Measurements from ENCODE around the gene NEIL3.

NEIL3 gene

DNA sequence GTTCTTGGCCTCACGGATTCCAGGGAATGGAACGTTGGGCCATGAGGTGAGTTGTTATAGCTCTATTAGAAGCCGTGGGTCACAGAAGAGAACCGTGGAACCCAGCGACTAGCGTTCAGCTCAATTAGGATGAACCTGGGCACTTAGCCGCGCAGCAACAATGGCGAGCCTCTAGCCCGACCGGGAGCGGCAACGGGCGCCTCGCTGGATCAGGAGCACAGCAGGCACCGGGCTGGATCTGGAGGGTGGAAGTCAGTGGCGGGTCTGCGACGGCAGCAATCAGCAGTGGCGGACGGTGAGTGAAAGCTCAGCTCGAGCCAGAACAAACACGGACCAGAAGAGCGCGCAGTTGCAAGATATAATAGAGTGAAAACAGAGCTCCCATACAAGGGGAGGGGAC lies 98.3 kb downstream of the NEIL3 start:
- Histone ChIP-seq H3K27me3 (ENCODE audit: insufficient read depth, low read depth) (no peaks in the 10 kb centered on the region; the same call in 1 of the 2 replicates), H3K27ac (no peak overlapping the region), H3K4me3 (IDR thresholded peaks at IDR 0.05; ENCODE audit: insufficient read depth, low read depth, low read length) (no peak overlapping the region), H4K20me1 (ENCODE audit: insufficient read depth) (no peaks in the 10 kb centered on the region), H3K4me1 (ENCODE audit: low read depth, poor library complexity, severe bottlenecking) (no peaks in the 10 kb centered on the region), H3K4me2 (no peak overlapping the region), H3K36me3 (ENCODE audit: insufficient read depth) (no peaks in the 10 kb centered on the region), H3K79me2 (ENCODE audit: insufficient read depth, low read depth) (no peaks in the 10 kb centered on the region), H2AFZ (ENCODE audit: low read depth) (no peak overlapping the region), H3K9ac (no peak overlapping the region)
- TF ChIP-seq, protein P1, sequence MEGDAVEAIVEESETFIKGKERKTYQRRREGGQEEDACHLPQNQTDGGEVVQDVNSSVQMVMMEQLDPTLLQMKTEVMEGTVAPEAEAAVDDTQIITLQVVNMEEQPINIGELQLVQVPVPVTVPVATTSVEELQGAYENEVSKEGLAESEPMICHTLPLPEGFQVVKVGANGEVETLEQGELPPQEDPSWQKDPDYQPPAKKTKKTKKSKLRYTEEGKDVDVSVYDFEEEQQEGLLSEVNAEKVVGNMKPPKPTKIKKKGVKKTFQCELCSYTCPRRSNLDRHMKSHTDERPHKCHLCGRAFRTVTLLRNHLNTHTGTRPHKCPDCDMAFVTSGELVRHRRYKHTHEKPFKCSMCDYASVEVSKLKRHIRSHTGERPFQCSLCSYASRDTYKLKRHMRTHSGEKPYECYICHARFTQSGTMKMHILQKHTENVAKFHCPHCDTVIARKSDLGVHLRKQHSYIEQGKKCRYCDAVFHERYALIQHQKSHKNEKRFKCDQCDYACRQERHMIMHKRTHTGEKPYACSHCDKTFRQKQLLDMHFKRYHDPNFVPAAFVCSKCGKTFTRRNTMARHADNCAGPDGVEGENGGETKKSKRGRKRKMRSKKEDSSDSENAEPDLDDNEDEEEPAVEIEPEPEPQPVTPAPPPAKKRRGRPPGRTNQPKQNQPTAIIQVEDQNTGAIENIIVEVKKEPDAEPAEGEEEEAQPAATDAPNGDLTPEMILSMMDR (conservative IDR thresholded peaks at IDR 0.05; ENCODE audit: low read depth, low read length) = no peak

DNA sequence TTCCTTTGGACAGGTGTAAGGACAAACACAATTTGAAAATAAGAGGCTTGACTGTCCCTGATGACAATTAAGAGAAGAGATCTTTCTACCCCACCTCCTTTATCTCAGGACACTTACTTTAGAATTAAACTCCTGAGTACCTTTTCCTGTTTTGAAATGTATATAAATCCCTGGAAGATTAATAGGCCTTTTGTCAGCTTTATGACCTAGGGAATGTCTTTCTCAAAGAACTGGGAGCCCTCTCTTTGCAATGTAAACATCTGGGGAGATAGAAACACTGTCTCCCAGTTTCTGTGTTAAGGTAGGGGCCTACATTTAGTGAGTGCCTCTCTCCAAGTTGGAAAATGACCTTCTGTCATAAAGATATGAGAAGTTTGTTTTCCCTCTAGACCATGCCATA lies 100.9 kb downstream of the NEIL3 start:
- Histone ChIP-seq H3K79me2 (ENCODE audit: insufficient read depth, low read depth) (no peaks in the 10 kb centered on the region), H3K36me3 (ENCODE audit: insufficient read depth) (no peaks in the 10 kb centered on the region), H3K27ac (no peak overlapping the region), H2AFZ (ENCODE audit: low read depth) (no peak overlapping the region), H3K4me3 (IDR thresholded peaks at IDR 0.05; ENCODE audit: insufficient read depth, low read depth, low read length) (no peak overlapping the region), H3K4me2 (no peak overlapping the region), H3K9ac (no peak overlapping the region), H3K4me1 (ENCODE audit: low read depth, poor library complexity, severe bottlenecking) (no peaks in the 10 kb centered on the region), H4K20me1 (ENCODE audit: insufficient read depth) (no peaks in the 10 kb centered on the region), H3K27me3 (ENCODE audit: insufficient read depth, low read depth) (no peaks in the 10 kb centered on the region; the same call in 1 of the 2 replicates)
- TF ChIP-seq, protein P1 (conservative IDR thresholded peaks at IDR 0.05; ENCODE audit: low read depth, low read length) = no peak

DNA sequence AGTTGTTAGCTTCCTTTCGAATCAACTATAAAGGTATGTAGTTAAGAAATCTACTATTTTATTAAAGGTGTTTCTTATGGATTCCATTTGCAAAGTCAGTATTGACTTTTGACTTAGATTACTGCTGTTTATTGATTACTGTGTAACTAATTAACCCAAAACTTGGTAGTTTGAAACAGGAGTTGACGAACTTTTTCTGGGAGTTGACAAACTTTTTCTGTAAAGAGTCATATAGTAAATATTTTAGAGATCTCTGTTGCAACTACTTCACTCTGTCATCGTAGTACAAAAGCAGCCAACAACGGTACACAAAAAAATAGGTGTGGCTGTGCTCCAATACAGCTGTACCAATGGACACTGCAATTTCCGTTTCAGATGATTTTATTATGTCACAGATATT lies 102.3 kb downstream of the NEIL3 start:
- H3K4me2 ChIP-seq = no peak overlapping the region
- no peaks in the 10 kb centered on the region; the same call in 1 of the 2 replicates for H3K27me3 ChIP-seq (ENCODE audit: insufficient read depth, low read depth)
- H3K4me3 ChIP-seq (IDR thresholded peaks at IDR 0.05; ENCODE audit: insufficient read depth, low read depth, low read length) = no peak overlapping the region
- H4K20me1 ChIP-seq (ENCODE audit: insufficient read depth) = no peaks in the 10 kb centered on the region
- no peak overlapping the region for H2AFZ ChIP-seq (ENCODE audit: low read depth)
- TF ChIP-seq, protein P1 (conservative IDR thresholded peaks at IDR 0.05; ENCODE audit: low read depth, low read length) = no peak
- H3K79me2 ChIP-seq (ENCODE audit: insufficient read depth, low read depth) = no peaks in the 10 kb centered on the region
- no peaks in the 10 kb centered on the region for H3K4me1 ChIP-seq (ENCODE audit: low read depth, poor library complexity, severe bottlenecking)
- no peaks in the 10 kb centered on the region for H3K36me3 ChIP-seq (ENCODE audit: insufficient read depth)
- H3K27ac ChIP-seq = no peak overlapping the region
- no peak overlapping the region for H3K9ac ChIP-seq
